Breast epithelium (tissue), 3 donors: ENCODE data around the gene PRDM10.

Experiments used
- CTCF ChIP-seq, 3 donors: fragments of 450-650 bp; IDR thresholded peaks; one replicate each; pipeline ENCODE4 v1.5.1; 2016 to 2017; ENCODE audit warnings: antibody characterized with exemption in 3 of 3, mild to moderate bottlenecking in 3 of 3, moderate library complexity in 3 of 3
- POLR2A ChIP-seq: fragments of 450-650 bp; IDR thresholded peaks from one replicate; pipeline ENCODE4 v1.6.1; 2016; ENCODE audit warnings: antibody characterized with exemption, mild to moderate bottlenecking, moderate library complexity
- POLR2AphosphoS5 ChIP-seq, 3 donors: sonication (generic); formaldehyde crosslinking; IDR thresholded peaks; one replicate each; pipeline ENCODE4 v1.6.1; 2017; ENCODE audit warnings: antibody characterized with exemption in 3 of 3

- TF ChIP-seq POLR2AphosphoS5 (IDR thresholded peaks at IDR 0.05) (no peak), CTCF (IDR thresholded peaks at IDR 0.05) (no peak), POLR2A (no peak)
Observed at GRCh38 chr11:129935723-129936122, 66.9 kb downstream of the PRDM10 start.
